Pancreas (tissue), 10 donors: Measurements from ENCODE around the gene GJD3. TPM values are rescaled to one million over a fixed set of nuclear protein-coding genes. Genes with fewer than 3 reads are reported as not detected.
A peak's percentile ranks its signal among the peaks of the same experiment; 100 is the strongest.

Experiments
- ATAC-seq, 4 donors: fragments of 200-7000 bp; cut with Tn5 transposase; one replicate each; pipeline versions ENCODE4 v1.8.0 to v1.9.1; 2020; ENCODE audit warnings: mild to moderate bottlenecking in 4 of 4, moderate library complexity in 4 of 4
- DNase-seq, 6 donors: peaks; one replicate each; pipeline ENCODE4 v3.0.0-alpha.2; 2020
- FAIRE-seq: peaks from 2 replicates; lab custom pipeline; 2012; peaks lifted over from hg19 to GRCh38; lab: Jason Lieb, UNC
- H3K27ac ChIP-seq, 4 donors: fragments of 200-600 bp; sonication (generic); 1 replicate in 3 of 4; 2 replicates in 1 of 4; pipeline versions ENCODE4 v1.5.0 to v1.8.0; 2020
- H3K27me3 ChIP-seq, 4 donors: fragments of 200-600 bp; one replicate each; pipeline ENCODE4 v1.8.0; 2021
- H3K36me3 ChIP-seq, 3 donors: fragments of 200-600 bp; sonication (generic) in 1 of 3; one replicate each; pipeline versions ENCODE4 v1.5.0 to v1.8.0; 2020 to 2021
- H3K4me1 ChIP-seq, 3 donors: fragments of 200-600 bp; one replicate each; pipeline ENCODE4 v1.8.0; 2021
- H3K4me3 ChIP-seq, 4 donors: fragments of 200-600 bp; sonication (generic) in 2 of 4; one replicate each; pipeline versions ENCODE4 v1.5.0 to v1.8.0; 2020 to 2021
- H3K9me3 ChIP-seq, 4 donors: fragments of 200-600 bp; one replicate each; pipeline ENCODE4 v1.8.0; 2021
- CTCF ChIP-seq, 4 donors: fragments of 200-600 bp; sonication (generic) in 3 of 4; IDR thresholded peaks; one replicate each; pipeline versions ENCODE4 v1.5.0 to v1.8.0; 2021; ENCODE audit warnings: antibody characterized with exemption in 4 of 4
- WGBS, 2 donors: extraction: QIAGEN DNeasy Blood & Tissue Kit; methylation state at CpG; one replicate each; pipeline ENCODE4 v1.1.7; 2013; 5-methylcytosine and 5-hydroxymethylcytosine counted together
- intact Hi-C, 3 donors: fragments of 100-400 bp; cut with DNase I; formaldehyde crosslinking; loops; one replicate each; pipeline versions ENCODE4 v1.11.1 to v1.14.2; 2022
- polyA plus RNA-seq, 2 donors: library from polyadenylated mRNA; stranded (reverse); fragments of 200-250 nt; gene quantifications; one replicate each; pipeline ENCODE4 v1.2.3, GENCODE V29; 2013
- total RNA-seq, 6 donors: library from RNA; stranded (reverse); fragmentation: NEBNext Ultra II Directional in 4 of 6; extraction: Animal tissue kit (Norgen Biotek cat#: 25700) in 4 of 6; gene quantifications; one replicate each; pipeline versions ENCODE4 v1.2.1 to v1.2.4, GENCODE V29; 2021 to 2023
- donor health status: healthy with polysubstance abuse.
- donor health status: DM: no; HTN: no; CAD: no; lungs with moderate emphysema.
- donor health status: DM: no; HTN: no; CAD: no.
- donor health status: control.
- donor health status: control.
- donor health status: Bipolar disorder and iron deficiency.
- donor health status: DM: yes; HTN: yes; CAD: no.
- donor health status: DM: no; HTN: no; CAD: no.
- donor health status: DM: no; HTN: no; CAD: no.
- donor health status: DM: yes; HTN: yes; CAD: no.

Gene GJD3
- total and polyA plus RNA-seq, 8 donors = 0.09 to 0.67 (median 0.32) TPM; not detected in 2

- no peaks in the 10 kb centered on the region for H3K27me3 ChIP-seq
- ATAC-seq (peak; percentile 83 to 93 (median 87)), FAIRE-seq (no peak), DNase-seq (peak; percentile 89 to 95 (median 93))
- H3K36me3 ChIP-seq = no peaks in the 10 kb centered on the region
- H3K4me3 ChIP-seq = peak overlapping the region in 2 of 4 donors; percentile 14 to 25
- peaks cover 36 to 68% (median 64%) of the 10 kb centered on the region in 3 donors for H3K4me1 ChIP-seq
- intact Hi-C loops = no loop called here
- H3K27ac ChIP-seq = peak overlapping the region; percentile 56 to 84 (median 68)
- WGBS, 2 donors = 5% methylated on average over 16 to 22 of the region's 22 CpGs
- no peaks in the 10 kb centered on the region for H3K9me3 ChIP-seq
- TF ChIP-seq CTCF (IDR thresholded peaks at IDR 0.05) = no peak
These were observed 32.5 kb downstream of the GJD3 start for GRCh38 chr17:40331743-40332641.

GRCh38 chr17:40330850-40331470, 33.6 kb downstream of the GJD3 start:
- H3K9me3 ChIP-seq = no peaks in the 10 kb centered on the region
- H3K4me3 ChIP-seq = peak overlapping the region in 1 of 4 donors; percentile 25
- WGBS, 2 donors = 82 to 84% methylated on average over 10 of the region's 10 CpGs
- ATAC-seq = peak in 1 of 4 donors; percentile 1
- intact Hi-C loops = no loop called here
- no peaks in the 10 kb centered on the region for H3K36me3 ChIP-seq
- DNase-seq = peak in 2 of 6 donors; percentile 45 to 77
- H3K27ac ChIP-seq = peak overlapping the region; percentile 18 to 84 (median 47)
- TF ChIP-seq CTCF (IDR thresholded peaks at IDR 0.05) = no peak
- FAIRE-seq = no peak
- H3K27me3 ChIP-seq = no peaks in the 10 kb centered on the region
- H3K4me1 ChIP-seq = peaks cover 36 to 78% (median 73%) of the 10 kb centered on the region in 3 donors

- no peak for FAIRE-seq
- intact Hi-C loops = no loop called here
- WGBS, 2 donors = 31 to 41% methylated on average over 9 to 11 of the region's 11 CpGs
These were observed 34.4 kb downstream of the GJD3 start for GRCh38 chr17:40329839-40330794.

More at GRCh38 chr17:40329839-40330794, 34.4 kb downstream of the GJD3 start:
- H3K9me3 ChIP-seq = no peaks in the 10 kb centered on the region
- ATAC-seq = peak; percentile 26 to 46 (median 38)
- no peaks in the 10 kb centered on the region for H3K27me3 ChIP-seq
- H3K4me1 ChIP-seq = peaks cover 36 to 82% (median 74%) of the 10 kb centered on the region in 3 donors
- DNase-seq = peak; percentile 72 to 92 (median 84)
- H3K36me3 ChIP-seq = no peaks in the 10 kb centered on the region
- H3K27ac ChIP-seq = peak overlapping the region in 3 of 4 donors; percentile 18 to 84 (median 76)
- no peak for TF ChIP-seq CTCF (IDR thresholded peaks at IDR 0.05)
- peak overlapping the region in 1 of 4 donors; percentile 25 for H3K4me3 ChIP-seq
